ENCODE data around the gene LRIT2. TPM values are rescaled to one million over a fixed set of nuclear protein-coding genes. Genes with fewer than 3 reads are reported as not detected.
"Not testable (repeated sequence)": the region's sequence is repeated elsewhere in the genome, so short reads cannot be mapped to it uniquely, and the experiment has no call there.

LRIT2 gene
- total RNA-seq, 2 experiments from 2014 or later = not detected

DNA sequence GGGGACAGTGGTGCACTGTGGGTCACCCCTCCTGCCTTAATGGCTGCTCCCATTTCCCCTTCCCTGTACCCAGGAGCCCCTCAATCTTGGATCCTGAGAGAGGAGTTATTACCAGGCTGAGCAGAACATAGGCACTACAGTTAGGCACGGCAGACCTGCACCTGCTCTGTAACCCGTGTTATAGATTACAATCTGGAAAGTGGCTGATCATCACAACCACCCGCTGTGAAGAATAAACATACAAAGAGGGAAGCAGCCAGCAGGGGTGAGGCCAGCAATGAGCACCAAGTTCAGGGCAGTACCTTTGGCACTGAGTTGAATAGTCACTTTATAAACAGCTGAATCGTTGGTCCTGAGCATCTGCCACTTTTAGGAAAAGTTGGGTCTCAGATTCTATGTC is 29.3 kb downstream of the LRIT2 start:
- no peak overlapping the region for H3K27ac Mint-ChIP-seq
- ATAC-seq (ENCODE audit: low read depth) (no peak), DNase-seq (no peak)
- H3K4me3 Mint-ChIP-seq = no peak overlapping the region
- no peaks in the 10 kb centered on the region for H3K9me3 Mint-ChIP-seq
- H3K27me3 Mint-ChIP-seq = peaks cover 43% of the 10 kb centered on the region
- H3K4me1 Mint-ChIP-seq = peaks cover 7% of the 10 kb centered on the region
- no peaks in the 10 kb centered on the region for H3K36me3 Mint-ChIP-seq
- POLR2A ChIA-PET = no interaction called here

GRCh38 chr10:84195044-84195830 is 30.1 kb downstream of the LRIT2 start:
- H3K4me3 Mint-ChIP-seq = peak overlapping the region; percentile 57
- no peaks in the 10 kb centered on the region for H3K9me3 Mint-ChIP-seq
- peaks cover 11% of the 10 kb centered on the region for H3K4me1 Mint-ChIP-seq
- H3K27me3 Mint-ChIP-seq = peaks cover 43% of the 10 kb centered on the region
- DNase-seq (peak; percentile 26), ATAC-seq (ENCODE audit: low read depth) (no peak)
- no peak overlapping the region for H3K27ac Mint-ChIP-seq
- no peaks in the 10 kb centered on the region for H3K36me3 Mint-ChIP-seq
- POLR2A ChIA-PET = interaction anchor here (0.7 kb wide), 1 partner anchor 18 kb away, joined by 3 read pairs; no protein-coding TSS in a partner anchor

DNA sequence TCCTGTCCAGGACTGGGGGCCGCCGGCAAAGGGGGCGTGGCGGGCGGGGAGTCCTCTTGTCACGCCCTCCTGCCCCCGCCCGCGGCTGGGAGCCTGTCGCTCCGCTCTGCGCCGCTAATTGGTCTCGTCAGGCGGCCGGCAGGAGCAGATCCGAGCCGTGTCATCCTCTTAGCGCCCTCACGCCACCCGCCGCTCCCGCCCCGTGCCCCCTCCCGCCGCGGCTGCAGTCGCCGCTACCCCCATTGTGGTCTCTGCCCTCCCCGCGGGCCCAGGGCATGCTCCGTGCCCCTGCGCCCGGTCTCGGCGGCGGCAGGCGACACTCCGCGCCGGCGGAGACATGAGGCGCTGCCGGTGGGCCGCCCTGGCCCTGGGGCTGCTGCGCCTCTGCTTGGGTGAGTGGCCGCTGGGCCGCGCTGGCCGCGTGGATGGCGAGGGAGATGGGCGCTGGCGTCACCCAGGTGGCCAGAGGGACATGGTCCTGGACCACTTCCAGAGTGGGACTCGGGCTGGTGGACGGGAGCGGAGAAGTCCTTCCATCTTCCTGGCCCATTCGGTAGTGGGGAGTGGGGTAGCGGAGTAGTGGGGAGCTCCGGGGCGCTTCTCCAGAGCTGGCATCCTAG is 30.8 kb downstream of the LRIT2 start, which contains the start of gene CDHR1:
TSS of gene CDHR1 (plus strand) at position 114 of the 620 bp plus-strand sequence. CDS start at position 338, 224 bp downstream.
- Mint-ChIP-seq H3K27me3 (peaks cover 43% of the 10 kb centered on the region), H3K9me3 (no peaks in the 10 kb centered on the region), H3K4me1 (peaks cover 11% of the 10 kb centered on the region), H3K4me3 (peak within 1 kb of the TSS; percentile 57), H3K27ac (no peak within 1 kb of the TSS), H3K36me3 (no peaks in the 10 kb centered on the region)
- ATAC-seq (ENCODE audit: low read depth) = peak; percentile 72
- peak; percentile 64 for DNase-seq
- POLR2A ChIA-PET = interaction anchor here (0.7 kb wide), 1 partner anchor 17 kb away, joined by 3 read pairs; no protein-coding TSS in a partner anchor

GRCh38 chr10:84193846-84194423 is 31.4 kb downstream of the LRIT2 start:
- H3K27ac Mint-ChIP-seq = no peak overlapping the region
- peaks cover 43% of the 10 kb centered on the region for H3K27me3 Mint-ChIP-seq
- H3K4me1 Mint-ChIP-seq = peaks cover 11% of the 10 kb centered on the region
- H3K4me3 Mint-ChIP-seq = peak overlapping the region; percentile 34
- ATAC-seq (ENCODE audit: low read depth) (no peak), DNase-seq (peak; percentile 26)
- POLR2A ChIA-PET = no interaction called here
- H3K9me3 Mint-ChIP-seq = no peaks in the 10 kb centered on the region
- H3K36me3 Mint-ChIP-seq = no peaks in the 10 kb centered on the region

- no peak overlapping the region for H3K4me3 Mint-ChIP-seq
- H3K4me1 Mint-ChIP-seq = peaks cover 11% of the 10 kb centered on the region
- POLR2A ChIA-PET = no interaction called here
- H3K27me3 Mint-ChIP-seq = peaks cover 43% of the 10 kb centered on the region
- H3K9me3 Mint-ChIP-seq = no peaks in the 10 kb centered on the region
- H3K27ac Mint-ChIP-seq = no peak overlapping the region
- no peak for ATAC-seq (ENCODE audit: low read depth)
- DNase-seq = peak; percentile 17
- no peaks in the 10 kb centered on the region for H3K36me3 Mint-ChIP-seq
Measured at GRCh38 chr10:84193327-84193726, 32.0 kb downstream of the LRIT2 start.

- H3K4me1 Mint-ChIP-seq = peaks cover 11% of the 10 kb centered on the region
- H3K9me3 Mint-ChIP-seq = no peaks in the 10 kb centered on the region
- ATAC-seq (ENCODE audit: low read depth) (peak; percentile 63), DNase-seq (peak; percentile 39)
- H3K27me3 Mint-ChIP-seq = peaks cover 25% of the 10 kb centered on the region
- no peaks in the 10 kb centered on the region for H3K36me3 Mint-ChIP-seq
- POLR2A ChIA-PET = interaction anchor here (1.8 kb wide), 1 partner anchor 34 kb away, joined by 4 read pairs; no protein-coding TSS in a partner anchor
- no peak overlapping the region for H3K4me3 Mint-ChIP-seq
- peak overlapping the region; percentile 4 for H3K27ac Mint-ChIP-seq
Measured at GRCh38 chr10:84191106-84191505, 34.2 kb downstream of the LRIT2 start.

- ATAC-seq (ENCODE audit: low read depth) = peak; percentile 21
- Mint-ChIP-seq H3K27ac (no peak overlapping the region), H3K27me3 (peaks cover 20% of the 10 kb centered on the region), H3K4me3 (no peak overlapping the region), H3K36me3 (no peaks in the 10 kb centered on the region), H3K4me1 (peaks cover 11% of the 10 kb centered on the region), H3K9me3 (no peaks in the 10 kb centered on the region)
- no peak for DNase-seq
- POLR2A ChIA-PET = interaction anchor here (1.8 kb wide), 1 partner anchor 34 kb away, joined by 4 read pairs; no protein-coding TSS in a partner anchor
Measured at GRCh38 chr10:84190621-84191020, 34.7 kb downstream of the LRIT2 start.

- no peak overlapping the region for H3K4me3 Mint-ChIP-seq
- H3K9me3 Mint-ChIP-seq = no peaks in the 10 kb centered on the region
- no peak overlapping the region for H3K27ac Mint-ChIP-seq
- ATAC-seq (ENCODE audit: low read depth) (no peak), DNase-seq (no peak)
- POLR2A ChIA-PET = no interaction called here
- H3K4me1 Mint-ChIP-seq = peaks cover 16% of the 10 kb centered on the region
- H3K36me3 Mint-ChIP-seq = no peaks in the 10 kb centered on the region
- H3K27me3 Mint-ChIP-seq = peaks cover 9% of the 10 kb centered on the region
Measured at GRCh38 chr10:84188815-84189214, 36.5 kb downstream of the LRIT2 start.

- H3K9me3 Mint-ChIP-seq = no peaks in the 10 kb centered on the region
- no peak overlapping the region for H3K4me3 Mint-ChIP-seq
- ATAC-seq (ENCODE audit: low read depth) = no peak
- no peak overlapping the region for H3K27ac Mint-ChIP-seq
- H3K36me3 Mint-ChIP-seq = no peaks in the 10 kb centered on the region
- no peaks in the 10 kb centered on the region for H3K27me3 Mint-ChIP-seq
- POLR2A ChIA-PET = no interaction called here
- peaks cover 6% of the 10 kb centered on the region for H3K4me1 Mint-ChIP-seq
- DNase-seq = no peak
Measured at GRCh38 chr10:84185526-84186175, 39.7 kb downstream of the LRIT2 start.

DNA sequence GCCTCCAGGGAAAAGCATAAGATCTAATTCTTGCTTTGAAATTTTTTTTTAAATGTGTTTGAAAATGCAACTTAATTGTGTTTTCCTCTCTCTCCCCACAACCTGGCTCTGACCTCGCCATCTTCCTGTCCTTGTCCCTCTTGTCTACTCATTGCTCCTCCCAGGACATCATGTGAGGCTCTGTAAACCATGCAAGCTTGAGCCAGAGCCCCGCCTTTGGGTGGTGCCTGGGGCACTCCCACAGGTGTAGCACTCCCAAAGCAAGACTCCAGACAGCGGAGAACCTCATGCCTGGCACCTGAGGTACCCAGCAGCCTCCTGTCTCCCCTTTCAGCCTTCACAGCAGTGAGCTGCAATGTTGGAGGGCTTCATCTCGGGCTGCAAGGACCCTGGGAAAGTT is 40.8 kb downstream of the LRIT2 start:
- peak; percentile 70 for ATAC-seq (ENCODE audit: low read depth)
- no peaks in the 10 kb centered on the region for H3K36me3 Mint-ChIP-seq
- peak overlapping the region; percentile 18 for H3K4me3 Mint-ChIP-seq
- H3K27ac Mint-ChIP-seq = no peak overlapping the region
- POLR2A ChIA-PET = no interaction called here
- no peaks in the 10 kb centered on the region for H3K9me3 Mint-ChIP-seq
- no peak for DNase-seq
- peaks cover 6% of the 10 kb centered on the region for H3K4me1 Mint-ChIP-seq
- H3K27me3 Mint-ChIP-seq = no peaks in the 10 kb centered on the region

DNA sequence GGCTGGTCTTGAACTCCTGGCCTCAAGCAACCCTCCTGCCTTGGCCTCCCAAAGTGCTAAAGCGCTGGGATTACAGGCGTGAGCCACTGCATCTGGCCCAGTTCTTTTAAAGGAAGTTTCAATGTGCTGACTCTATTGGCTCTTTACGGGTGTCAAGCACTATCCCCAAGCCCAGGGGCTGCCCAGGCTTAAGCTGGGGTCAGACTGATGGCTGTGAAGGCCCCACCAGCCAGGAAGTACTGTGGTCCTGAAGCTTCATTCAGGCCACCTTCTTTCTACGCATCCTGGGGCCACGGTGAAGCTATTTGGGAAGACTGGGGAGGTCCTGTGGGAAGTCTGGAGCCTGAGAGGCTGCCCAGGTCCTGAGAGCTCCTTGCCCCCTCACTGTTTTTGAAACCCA is 43.7 kb downstream of the LRIT2 start:
- H3K4me3 Mint-ChIP-seq = no peak overlapping the region
- H3K27ac Mint-ChIP-seq = no peak overlapping the region
- peaks cover 9% of the 10 kb centered on the region for H3K4me1 Mint-ChIP-seq
- H3K36me3 Mint-ChIP-seq = no peaks in the 10 kb centered on the region
- DNase-seq = no peak
- H3K9me3 Mint-ChIP-seq = no peaks in the 10 kb centered on the region
- no peaks in the 10 kb centered on the region for H3K27me3 Mint-ChIP-seq
- POLR2A ChIA-PET = no interaction called here
- ATAC-seq (ENCODE audit: low read depth) = no peak

DNA sequence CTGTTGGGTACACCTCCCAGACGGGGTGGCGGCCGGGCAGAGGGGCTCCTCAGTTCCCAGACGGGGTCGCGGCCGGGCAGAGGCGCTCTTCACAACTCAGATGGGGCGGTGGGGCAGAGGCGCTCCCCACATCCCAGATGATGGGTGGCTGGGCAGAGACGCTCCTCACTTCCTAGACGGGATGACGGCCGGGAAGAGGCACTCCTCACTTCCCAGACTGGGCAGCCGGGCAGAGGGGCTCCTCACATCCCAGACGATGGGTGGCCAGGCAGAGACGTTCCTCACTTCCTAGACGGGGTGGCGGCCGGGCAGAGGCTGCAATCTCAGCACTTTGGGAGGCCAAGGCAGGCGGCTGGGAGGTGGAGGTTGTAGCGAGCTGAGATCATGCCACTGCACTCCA is 45.0 kb downstream of the LRIT2 start:
- POLR2A ChIA-PET = not testable (repeated sequence)

GRCh38 chr10:84179059-84179710 is 46.2 kb downstream of the LRIT2 start:
- DNase-seq (no peak), ATAC-seq (ENCODE audit: low read depth) (no peak)
- POLR2A ChIA-PET = no interaction called here
- H3K27ac Mint-ChIP-seq = no peak overlapping the region
- peaks cover 4% of the 10 kb centered on the region for H3K4me1 Mint-ChIP-seq
- no peak overlapping the region for H3K4me3 Mint-ChIP-seq
- H3K9me3 Mint-ChIP-seq = no peaks in the 10 kb centered on the region
- H3K27me3 Mint-ChIP-seq = no peaks in the 10 kb centered on the region
- H3K36me3 Mint-ChIP-seq = no peaks in the 10 kb centered on the region

More for the DNA sequence above, 45.0 kb downstream of the LRIT2 start:
- H3K27me3 Mint-ChIP-seq; DNase-seq; H3K9me3 Mint-ChIP-seq; H3K36me3 Mint-ChIP-seq; ATAC-seq (ENCODE audit: low read depth); H3K27ac Mint-ChIP-seq; H3K4me3 Mint-ChIP-seq; H3K4me1 Mint-ChIP-seq: not testable (repeated sequence)

Data from activated naive CD8-positive, alpha-beta T cell treated with anti-CD3 and anti-CD28 coated beads, Interleukin-2, amount 10 ng/mL, durations not matched to agents 7 days and 5 days (primary cell).